Mesenchymal stem cell (in vitro differentiated cells and primary cell): Measurements from ENCODE around the gene PKP4.

Source experiments
- DNase-seq: peaks from one replicate; pipeline ENCODE4 v3.0.0-alpha.2; 2013
- H2AFZ ChIP-seq: one replicate; pipeline ENCODE4 v1.6.1; 2013; ENCODE audit warnings: low read depth, mild to moderate bottlenecking, control low read depth, inconsistent platforms, low read length, moderate library complexity
- H2AK5ac ChIP-seq: 2 replicates; pipeline ENCODE4 v1.6.1; 2013; ENCODE audit warnings: low read length, moderate library complexity, mild to moderate bottlenecking, inconsistent platforms; ENCODE audit not compliant: severe bottlenecking
- H2BK120ac ChIP-seq: one replicate; pipeline ENCODE4 v1.6.1; 2013; ENCODE audit warnings: low read depth, mild to moderate bottlenecking, inconsistent platforms, low read length, moderate library complexity
- H2BK12ac ChIP-seq, 2 experiments: one replicate each; pipeline ENCODE4 v1.6.1; 2013; ENCODE audit warnings: inconsistent platforms in 2 of 2, low read length in 2 of 2, mild to moderate bottlenecking in 2 of 2, moderate library complexity in 2 of 2, control low read depth in 1 of 2
- H2BK15ac ChIP-seq: one replicate; pipeline ENCODE4 v1.6.1; 2013; ENCODE audit warnings: mild to moderate bottlenecking, low read depth, inconsistent platforms; ENCODE audit not compliant: poor library complexity, severe bottlenecking
- H2BK5ac ChIP-seq: 2 replicates; pipeline ENCODE4 v1.6.1; 2013; ENCODE audit warnings: low read depth, mild to moderate bottlenecking, low read length, control low read depth, inconsistent platforms; ENCODE audit not compliant: poor library complexity, severe bottlenecking
- H3K14ac ChIP-seq, 2 experiments: one replicate each; pipeline ENCODE4 v1.6.1; 2013; ENCODE audit warnings: inconsistent platforms in 2 of 2, low read length in 2 of 2, control low read depth in 1 of 2, mild to moderate bottlenecking in 1 of 2, moderate library complexity in 1 of 2
- H3K18ac ChIP-seq, 2 experiments: one replicate each; pipeline ENCODE4 v1.6.1; 2013; ENCODE audit warnings: inconsistent platforms in 2 of 2, low read length in 2 of 2, control low read depth in 1 of 2, low read depth in 1 of 2, mild to moderate bottlenecking in 1 of 2
- H3K23ac ChIP-seq, 2 experiments: one replicate each; pipeline ENCODE4 v1.6.1; 2013; ENCODE audit warnings: inconsistent platforms in 2 of 2, low read length in 2 of 2, mild to moderate bottlenecking in 2 of 2, moderate library complexity in 2 of 2, control low read depth in 1 of 2
- H3K27ac ChIP-seq: 2 replicates; pipeline ENCODE4 v1.5.1; 2013; ENCODE audit warnings: mild to moderate bottlenecking, moderate library complexity, low read length, control low read depth, inconsistent platforms; ENCODE audit not compliant: poor library complexity, severe bottlenecking
- H3K27me3 ChIP-seq, 2 experiments: 2 replicates each; pipeline versions ENCODE4 v1.6.1 to v1.7.0; 2013; ENCODE audit warnings: low read length in 2 of 2, mild to moderate bottlenecking in 2 of 2, moderate library complexity in 2 of 2, control low read depth in 1 of 2, inconsistent platforms in 1 of 2; ENCODE audit not compliant: control insufficient read depth in 1 of 2, insufficient read depth in 1 of 2
- H3K36me3 ChIP-seq, 2 experiments: 2 replicates each; pipeline versions ENCODE4 v1.6.1 to v1.7.0; 2013; ENCODE audit warnings: low read length in 2 of 2, control low read depth in 1 of 2, inconsistent platforms in 1 of 2, low read depth in 1 of 2, mild to moderate bottlenecking in 1 of 2; ENCODE audit not compliant: insufficient read depth in 2 of 2, control insufficient read depth in 1 of 2
- H3K4ac ChIP-seq, 2 experiments: one replicate each; pipeline ENCODE4 v1.6.1; 2013; ENCODE audit warnings: inconsistent platforms in 2 of 2, low read length in 2 of 2, mild to moderate bottlenecking in 2 of 2, moderate library complexity in 2 of 2, control low read depth in 1 of 2, low read depth in 1 of 2
- H3K4me1 ChIP-seq: 2 replicates; pipeline ENCODE4 v1.6.1; 2013; ENCODE audit warnings: low read depth, low read length, control low read depth; ENCODE audit not compliant: control insufficient read depth, insufficient read depth
- H3K4me2 ChIP-seq: 2 replicates; pipeline ENCODE4 v1.6.1; 2013; ENCODE audit warnings: low read length, mild to moderate bottlenecking, inconsistent platforms; ENCODE audit not compliant: poor library complexity, severe bottlenecking
- H3K4me3 ChIP-seq, 2 experiments: 2 replicates each; pipeline versions ENCODE4 v1.5.1 to v1.7.0; 2013; ENCODE audit warnings: low read length in 2 of 2, mild to moderate bottlenecking in 2 of 2, control low read depth in 1 of 2, low read depth in 1 of 2; ENCODE audit not compliant: insufficient read depth in 1 of 2
- H3K79me1 ChIP-seq: replicated peaks from 2 replicates; pipeline ENCODE4 v1.6.1; 2013; ENCODE audit warnings: mild to moderate bottlenecking, control low read depth, low read length, inconsistent platforms; ENCODE audit not compliant: poor library complexity, severe bottlenecking
- H3K9ac ChIP-seq: 2 replicates; pipeline ENCODE4 v1.7.0; 2013; ENCODE audit warnings: mild to moderate bottlenecking, low read length, moderate library complexity
- H3K9me3 ChIP-seq: 2 replicates; pipeline ENCODE4 v1.7.0; 2013; ENCODE audit warnings: mild to moderate bottlenecking, low read length; ENCODE audit not compliant: control insufficient read depth
- H4K8ac ChIP-seq: one replicate; pipeline ENCODE4 v1.6.1; 2013; ENCODE audit warnings: inconsistent platforms, mild to moderate bottlenecking, low read length, moderate library complexity
- H4K91ac ChIP-seq: one replicate; pipeline ENCODE4 v1.6.1; 2013; ENCODE audit warnings: mild to moderate bottlenecking, low read length, inconsistent platforms
- WGBS: methylation state at CpG from one replicate; pipeline ENCODE4 v1.1.7; 2013; ENCODE audit warnings: mixed read lengths; 5-methylcytosine and 5-hydroxymethylcytosine counted together

The PKP4 gene

GRCh38 chr2:158543957-158544356 is 87.2 kb downstream of the PKP4 start:
- H2BK15ac ChIP-seq: no peak overlapping the region
- no peak overlapping the region for H3K9ac ChIP-seq
- no peak overlapping the region for H3K4me2 ChIP-seq
- H3K36me3 ChIP-seq: peaks cover 8 to 15% of the 10 kb centered on the region in 2 experiments
- no peak for DNase-seq
- no peak overlapping the region for H3K4me3 ChIP-seq
- no peak overlapping the region for H3K4ac ChIP-seq
- no peak overlapping the region for H2BK5ac ChIP-seq
- H2BK120ac ChIP-seq: no peak overlapping the region
- H4K8ac ChIP-seq: no peak overlapping the region
- H3K4me1 ChIP-seq: no peaks in the 10 kb centered on the region
- 100% methylated on average over 1 of the region's 2 CpGs for WGBS
- no peak overlapping the region for H3K27ac ChIP-seq
- no peak overlapping the region for H4K91ac ChIP-seq
- no peak overlapping the region for H2AFZ ChIP-seq
- no peaks in the 10 kb centered on the region for H3K27me3 ChIP-seq
- peaks cover 25% of the 10 kb centered on the region for H3K79me1 ChIP-seq
- no peak overlapping the region for H3K23ac ChIP-seq
- no peak overlapping the region for H3K18ac ChIP-seq
- H3K14ac ChIP-seq: no peak overlapping the region
- no peak overlapping the region for H2AK5ac ChIP-seq
- no peak overlapping the region for H2BK12ac ChIP-seq
- H3K9me3 ChIP-seq: no peaks in the 10 kb centered on the region

- Histone ChIP-seq H4K91ac (no peak overlapping the region), H2AFZ (no peak overlapping the region), H2AK5ac (no peak overlapping the region), H3K27ac (no peak overlapping the region), H3K4ac (no peak overlapping the region), H2BK5ac (no peak overlapping the region), H2BK15ac (no peak overlapping the region), H3K36me3 (peaks cover 11 to 15% of the 10 kb centered on the region in 2 experiments), H2BK120ac (no peak overlapping the region), H3K9me3 (no peaks in the 10 kb centered on the region), H3K79me1 (peaks cover 22% of the 10 kb centered on the region), H3K4me1 (no peaks in the 10 kb centered on the region), H3K4me2 (no peak overlapping the region), H3K23ac (no peak overlapping the region), H4K8ac (no peak overlapping the region), H3K18ac (no peak overlapping the region), H3K9ac (no peak overlapping the region), H3K14ac (no peak overlapping the region), H2BK12ac (no peak overlapping the region), H3K27me3 (no peaks in the 10 kb centered on the region), H3K4me3 (no peak overlapping the region)
- no peak for DNase-seq
- 100% methylated on average over 1 of the region's 1 CpG for WGBS
Observed at GRCh38 chr2:158544998-158545397, 88.2 kb downstream of the PKP4 start.

DNA sequence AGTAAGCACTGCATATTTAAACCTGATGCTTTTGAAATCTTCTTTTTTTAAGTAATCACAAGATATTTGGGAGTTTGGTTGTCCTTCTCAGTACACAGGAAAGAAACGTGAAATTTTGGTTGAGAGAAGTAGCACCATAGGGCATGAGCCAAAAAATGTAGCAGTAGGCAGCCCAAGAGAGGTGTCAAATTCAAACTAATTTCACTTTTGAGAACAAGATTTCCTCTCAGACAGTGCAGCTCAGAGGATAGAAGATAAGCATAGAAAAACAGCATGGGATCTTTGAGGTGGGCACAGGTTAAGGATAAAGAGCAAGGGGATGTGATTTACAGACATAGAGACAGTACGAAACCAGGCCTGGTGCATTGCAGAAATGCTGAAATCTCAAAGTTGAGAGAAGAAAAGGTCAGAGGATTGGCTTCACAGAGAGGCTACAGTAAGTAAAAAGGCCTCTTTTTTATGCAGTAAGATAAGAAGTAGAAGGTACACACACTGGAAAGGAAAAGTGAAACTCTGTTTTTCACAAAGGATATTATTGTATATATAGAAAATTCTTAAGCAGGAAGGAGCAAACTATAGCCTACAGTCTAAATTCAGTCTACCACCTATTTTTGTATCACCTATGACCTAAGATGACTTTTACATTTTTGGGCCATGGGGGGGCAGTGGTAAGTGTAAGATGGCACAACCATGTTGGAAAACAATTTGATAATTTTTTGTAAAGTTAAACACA is 89.8 kb downstream of the PKP4 start:
- H2BK120ac ChIP-seq: no peak overlapping the region
- H3K27ac ChIP-seq: no peak overlapping the region
- H3K14ac ChIP-seq: no peak overlapping the region
- no peak overlapping the region for H3K4me3 ChIP-seq
- no peak overlapping the region for H3K4ac ChIP-seq
- no peak overlapping the region for H4K8ac ChIP-seq
- H3K23ac ChIP-seq: no peak overlapping the region
- no peaks in the 10 kb centered on the region for H3K4me1 ChIP-seq
- H4K91ac ChIP-seq: no peak overlapping the region
- H2BK12ac ChIP-seq: no peak overlapping the region
- no peak overlapping the region for H3K9ac ChIP-seq
- no peaks in the 10 kb centered on the region for H3K27me3 ChIP-seq
- H3K9me3 ChIP-seq: no peaks in the 10 kb centered on the region
- no peak overlapping the region for H3K4me2 ChIP-seq
- 99% methylated on average over 2 of the region's 2 CpGs for WGBS
- H2BK5ac ChIP-seq: no peak overlapping the region
- no peak overlapping the region for H3K18ac ChIP-seq
- peaks cover 11 to 15% of the 10 kb centered on the region in 2 experiments for H3K36me3 ChIP-seq
- H2BK15ac ChIP-seq: no peak overlapping the region
- H2AK5ac ChIP-seq: no peak overlapping the region
- DNase-seq: peak; percentile 6
- peaks cover 26% of the 10 kb centered on the region for H3K79me1 ChIP-seq
- H2AFZ ChIP-seq: no peak overlapping the region

DNA sequence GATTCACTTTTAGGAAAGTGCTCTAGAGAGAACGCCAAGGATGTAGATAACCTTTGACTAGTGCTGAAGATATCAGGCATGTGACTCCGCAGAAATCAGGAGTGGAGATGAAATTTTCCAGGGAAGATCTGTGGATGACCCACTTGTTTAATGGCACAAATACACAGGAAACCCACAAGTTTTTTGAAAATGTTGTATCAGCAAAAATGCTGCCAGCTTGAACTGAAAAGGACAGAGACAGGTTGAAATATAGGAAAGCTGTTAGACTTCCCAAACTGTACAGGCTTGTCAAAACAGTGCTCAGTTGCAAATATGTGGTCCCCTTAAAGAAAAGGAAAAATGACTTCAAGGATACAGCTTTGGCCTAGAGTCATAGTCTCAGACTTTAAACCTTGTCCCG is 96.5 kb downstream of the PKP4 start:
- no peaks in the 10 kb centered on the region for H3K9me3 ChIP-seq
- WGBS: 98% methylated on average over 2 of the region's 3 CpGs
- H3K4me1 ChIP-seq: no peaks in the 10 kb centered on the region

More for the DNA sequence above, 96.5 kb downstream of the PKP4 start:
- peaks cover 7 to 16% of the 10 kb centered on the region in 2 experiments for H3K36me3 ChIP-seq
- H3K4me3 ChIP-seq: no peak overlapping the region
- H3K23ac ChIP-seq: no peak overlapping the region
- DNase-seq: no peak
- H4K91ac ChIP-seq: no peak overlapping the region
- H3K9ac ChIP-seq: no peak overlapping the region
- no peak overlapping the region for H3K4me2 ChIP-seq
- H2BK120ac ChIP-seq: no peak overlapping the region
- H3K4ac ChIP-seq: no peak overlapping the region
- H2BK15ac ChIP-seq: no peak overlapping the region
- no peak overlapping the region for H3K18ac ChIP-seq
- H2AFZ ChIP-seq: no peak overlapping the region
- H2AK5ac ChIP-seq: no peak overlapping the region
- no peak overlapping the region for H3K14ac ChIP-seq
- no peak overlapping the region for H3K27ac ChIP-seq
- no peaks in the 10 kb centered on the region for H3K27me3 ChIP-seq
- H2BK5ac ChIP-seq: no peak overlapping the region
- H2BK12ac ChIP-seq: no peak overlapping the region
- H3K79me1 ChIP-seq: peaks cover 27% of the 10 kb centered on the region
- no peak overlapping the region for H4K8ac ChIP-seq
